GM23248 (cell line): Measurements from ENCODE around the gene LAMA2.

ENCODE experiments used
- EZH2 ChIP-seq: fragments of 200-600 bp; sonication (generic); IDR thresholded peaks from 2 replicates; pipeline ENCODE4 v1.6.1; 2018; ENCODE audit warnings: antibody characterized with exemption, mild to moderate bottlenecking; ENCODE audit not compliant: insufficient read depth, poor library complexity, severe bottlenecking
- EZH2phosphoT487 ChIP-seq: fragments of 200-600 bp; sonication (generic); IDR thresholded peaks from 2 replicates; pipeline ENCODE4 v1.6.1; 2018; ENCODE audit warnings: antibody characterized with exemption, moderate library complexity, mild to moderate bottlenecking, low read depth; ENCODE audit not compliant: insufficient read depth

DNA sequence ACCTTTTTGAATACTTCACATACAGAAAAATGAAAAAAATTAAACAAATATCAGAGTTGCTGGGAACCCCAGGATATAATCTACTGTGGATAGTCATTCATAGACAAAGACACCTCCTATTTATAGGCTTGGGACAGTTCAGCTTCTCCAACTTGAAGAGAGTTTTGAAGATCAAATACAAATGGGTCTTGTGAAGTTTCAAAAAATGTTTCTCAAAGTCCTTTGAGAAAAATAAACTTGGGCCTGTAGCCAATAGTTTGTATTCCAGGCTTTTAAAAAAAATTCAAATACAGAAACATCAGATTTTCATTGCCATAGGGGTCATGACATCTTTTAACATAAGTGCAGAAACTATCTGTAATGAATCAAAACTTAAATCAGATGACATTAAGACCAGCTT lies 334.8 kb downstream of the LAMA2 start:
- TF ChIP-seq EZH2phosphoT487 = no peak
- no peak for TF ChIP-seq EZH2
